ENCODE results near the gene ALPL.

- TF ChIP-seq EZH2 (IDR thresholded peaks at IDR 0.05; ENCODE audit: borderline replicate concordance, low read length) (no peak), CTCF (IDR thresholded peaks at IDR 0.05; ENCODE audit: low read length) (no peak)
Measured at GRCh38 chr1:21577933-21578332, 68.7 kb downstream of the ALPL start.
